Kidney epithelial cell (primary cell): ENCODE results near the gene DOCK11. TPM values are rescaled to one million over a fixed set of nuclear protein-coding genes. Genes with fewer than 3 reads are reported as not detected.

Source experiments
- DNase-seq: peaks from one replicate; pipeline ENCODE4 v3.0.0-alpha.2; 2010; ENCODE audit warnings: low read depth
- H3K27me3 ChIP-seq: 2 replicates; pipeline ENCODE4 v1.6.0; 2011; ENCODE audit warnings: low read length; ENCODE audit not compliant: control insufficient read depth, insufficient read depth
- H3K36me3 ChIP-seq: 2 replicates; pipeline ENCODE4 v1.5.1; 2011; ENCODE audit warnings: low read length; ENCODE audit not compliant: control insufficient read depth, insufficient read depth
- H3K4me3 ChIP-seq: 2 replicates; pipeline ENCODE4 v1.5.1; 2011; ENCODE audit warnings: low read depth, mild to moderate bottlenecking, control low read depth, low read length
- total RNA-seq: library from RNA; depleted of rRNA; stranded (reverse); fragments of >200 nt; gene quantifications from 2 replicates; pipeline ENCODE4 v1.2.3, GENCODE V29; 2015
- TF ChIP-seq, protein P1 (sequence below): IDR thresholded peaks from 2 replicates; pipeline ENCODE4 v1.5.1; 2011; ENCODE audit warnings: mild to moderate bottlenecking, moderate library complexity, low read length, control low read depth, inconsistent platforms; ENCODE audit not compliant: insufficient read depth, poor library complexity, severe bottlenecking

The DOCK11 gene
- total RNA-seq, 1 donor from 2014 or later, result 10.9 TPM

DNA sequence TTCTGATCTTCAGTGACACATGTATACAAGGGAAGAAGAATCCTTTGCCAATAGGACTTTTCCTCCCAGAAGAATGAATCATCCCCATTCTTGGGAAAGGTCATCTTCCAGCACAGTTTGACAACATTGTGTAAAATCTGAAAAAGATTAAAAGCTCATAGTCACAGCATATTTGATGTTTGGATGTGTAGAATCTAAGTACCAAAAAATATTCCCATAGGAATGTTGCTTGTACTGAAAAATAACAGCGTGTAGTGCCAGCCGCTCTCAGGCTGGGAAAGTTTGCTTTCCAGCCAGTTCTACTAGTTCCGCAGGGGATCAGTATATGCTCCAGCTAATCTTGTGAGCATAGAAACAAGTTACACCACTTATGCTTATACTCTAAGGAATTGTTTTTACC is 157.1 kb downstream of the DOCK11 start:
- no peaks in the 10 kb centered on the region for H3K27me3 ChIP-seq
- TF ChIP-seq, protein P1, sequence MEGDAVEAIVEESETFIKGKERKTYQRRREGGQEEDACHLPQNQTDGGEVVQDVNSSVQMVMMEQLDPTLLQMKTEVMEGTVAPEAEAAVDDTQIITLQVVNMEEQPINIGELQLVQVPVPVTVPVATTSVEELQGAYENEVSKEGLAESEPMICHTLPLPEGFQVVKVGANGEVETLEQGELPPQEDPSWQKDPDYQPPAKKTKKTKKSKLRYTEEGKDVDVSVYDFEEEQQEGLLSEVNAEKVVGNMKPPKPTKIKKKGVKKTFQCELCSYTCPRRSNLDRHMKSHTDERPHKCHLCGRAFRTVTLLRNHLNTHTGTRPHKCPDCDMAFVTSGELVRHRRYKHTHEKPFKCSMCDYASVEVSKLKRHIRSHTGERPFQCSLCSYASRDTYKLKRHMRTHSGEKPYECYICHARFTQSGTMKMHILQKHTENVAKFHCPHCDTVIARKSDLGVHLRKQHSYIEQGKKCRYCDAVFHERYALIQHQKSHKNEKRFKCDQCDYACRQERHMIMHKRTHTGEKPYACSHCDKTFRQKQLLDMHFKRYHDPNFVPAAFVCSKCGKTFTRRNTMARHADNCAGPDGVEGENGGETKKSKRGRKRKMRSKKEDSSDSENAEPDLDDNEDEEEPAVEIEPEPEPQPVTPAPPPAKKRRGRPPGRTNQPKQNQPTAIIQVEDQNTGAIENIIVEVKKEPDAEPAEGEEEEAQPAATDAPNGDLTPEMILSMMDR, result no peak
- no peak overlapping the region for H3K4me3 ChIP-seq
- no peak for DNase-seq
- H3K36me3 ChIP-seq, result no peaks in the 10 kb centered on the region

- no peak overlapping the region for H3K4me3 ChIP-seq
- no peaks in the 10 kb centered on the region for H3K36me3 ChIP-seq
- TF ChIP-seq, protein P1, result no peak
- no peak for DNase-seq
- no peaks in the 10 kb centered on the region for H3K27me3 ChIP-seq
Observed at GRCh38 chrX:118654331-118654730, 158.7 kb downstream of the DOCK11 start.

DNA sequence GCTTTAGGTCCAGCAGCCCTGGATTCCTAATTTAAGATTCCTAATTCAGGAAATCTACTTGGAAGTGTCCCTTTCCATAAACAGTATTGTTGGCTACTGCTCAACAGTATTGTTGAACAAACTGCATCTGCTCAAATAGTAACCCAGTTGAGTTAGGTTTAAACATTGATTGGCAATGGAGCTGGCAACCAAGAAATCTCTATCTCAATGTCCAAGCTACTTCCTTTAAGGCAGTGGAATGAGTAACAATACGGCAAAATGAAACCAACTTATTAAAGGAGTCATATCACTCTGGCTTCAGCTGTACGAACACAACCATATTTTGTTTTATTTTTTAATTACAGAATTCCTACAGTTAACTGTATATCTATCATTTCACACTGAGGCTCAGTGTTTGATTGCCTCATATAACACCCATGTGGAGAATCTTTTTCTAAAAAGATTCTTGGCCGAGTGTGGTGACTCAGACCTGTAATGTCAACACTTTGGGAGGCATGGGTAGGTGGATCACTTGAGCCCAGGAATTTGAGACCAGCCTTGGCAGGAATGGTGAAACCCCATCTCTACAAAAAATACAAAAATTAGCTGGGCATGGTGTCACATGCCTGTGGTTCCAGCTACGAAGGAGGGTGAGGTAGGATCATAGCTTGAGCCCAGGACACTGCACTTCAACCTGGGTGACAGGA is 160.1 kb downstream of the DOCK11 start:
- peak; percentile 1 for DNase-seq
- TF ChIP-seq, protein P1, result no peak

GRCh38 chrX:118657413-118657812 is 161.8 kb downstream of the DOCK11 start:
- Histone ChIP-seq H3K27me3 (no peaks in the 10 kb centered on the region), H3K4me3 (no peak overlapping the region), H3K36me3 (no peaks in the 10 kb centered on the region)
- TF ChIP-seq, protein P1, result no peak
- DNase-seq, result no peak

More for the DNA sequence above, 160.1 kb downstream of the DOCK11 start:
- H3K4me3 ChIP-seq, result no peak overlapping the region
- no peaks in the 10 kb centered on the region for H3K36me3 ChIP-seq
- no peaks in the 10 kb centered on the region for H3K27me3 ChIP-seq

GRCh38 chrX:118660085-118660484 is 164.5 kb downstream of the DOCK11 start:
- H3K27me3 ChIP-seq, result no peaks in the 10 kb centered on the region
- H3K36me3 ChIP-seq, result no peaks in the 10 kb centered on the region
- DNase-seq, result no peak
- TF ChIP-seq, protein P1, result no peak
- H3K4me3 ChIP-seq, result no peak overlapping the region

- TF ChIP-seq, protein P1, result no peak
- no peak for DNase-seq
- Histone ChIP-seq H3K27me3 (no peaks in the 10 kb centered on the region), H3K36me3 (no peaks in the 10 kb centered on the region), H3K4me3 (no peak overlapping the region)
Observed at GRCh38 chrX:118665204-118665603, 169.6 kb downstream of the DOCK11 start.
